Measurements from ENCODE around the gene MYEOV. TPM values are rescaled to one million over a fixed set of nuclear protein-coding genes. Genes with fewer than 3 reads are reported as not detected.

Gene MYEOV
- total RNA-seq, 4 donors from 2014 or later = not detected

DNA sequence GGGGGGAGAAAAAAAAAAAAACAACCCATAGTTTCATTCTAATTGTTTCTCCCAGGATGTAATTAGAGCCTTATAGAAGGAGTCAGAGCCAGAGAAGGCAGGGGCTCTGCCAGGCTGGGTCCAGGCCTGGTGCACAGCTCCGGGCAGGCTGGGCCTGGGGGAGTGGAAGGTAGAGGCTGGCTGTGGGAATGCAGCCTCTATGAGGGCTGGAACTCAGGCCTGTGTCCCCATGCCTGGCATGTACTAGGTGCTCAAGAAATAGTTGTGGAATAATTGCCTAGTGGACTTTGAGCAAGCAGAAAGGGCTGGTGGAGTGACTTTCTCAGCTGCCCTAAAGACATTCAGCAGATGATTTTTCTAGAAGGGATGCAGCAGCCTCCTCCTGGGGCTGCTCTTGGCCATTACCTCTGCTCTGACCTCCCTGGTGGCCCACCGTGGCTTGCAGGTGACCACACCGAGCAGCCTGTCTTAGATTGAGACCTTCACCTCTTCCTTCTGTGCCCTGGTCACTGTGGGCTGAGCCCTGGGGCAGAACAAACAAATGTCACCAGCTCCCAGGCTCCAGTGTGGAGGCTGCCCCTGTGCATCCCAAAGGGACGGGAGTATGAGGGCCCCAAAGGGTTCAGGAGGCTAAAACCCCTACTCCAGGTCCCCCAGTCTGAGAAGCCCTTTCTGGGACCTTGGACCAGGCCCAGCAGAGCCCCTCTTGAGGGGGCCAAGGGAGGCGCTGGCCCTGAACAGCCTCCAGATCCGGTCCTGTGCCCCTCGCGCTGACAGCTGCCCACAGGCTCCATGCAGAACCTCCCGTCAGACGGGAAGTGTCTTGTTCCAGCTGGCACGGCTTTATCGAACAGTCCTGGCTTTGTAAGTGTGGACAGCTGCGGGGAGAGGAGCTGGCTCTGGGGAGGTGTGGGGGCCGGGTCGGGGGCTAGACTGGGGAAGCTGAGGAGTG lies 18.8 kb downstream of the MYEOV start:
- no peak for TF ChIP-seq EP300 (IDR thresholded peaks at IDR 0.05)
- TF ChIP-seq POLR2A (IDR thresholded peaks at IDR 0.05) = no peak
- Histone ChIP-seq H3K4me1 (peaks cover 0 to 15% (median 5%) of the 10 kb centered on the region in 3 donors), H3K27ac (no peak overlapping the region), H3K4me3 (no peak overlapping the region), H3K36me3 (no peaks in the 10 kb centered on the region), H3K9me3 (peaks cover 0 to 10% (median 0%) of the 10 kb centered on the region in 3 donors), H3K27me3 (peaks cover 5% of the 10 kb centered on the region)
- WGBS, 2 donors (ENCODE audit: low coverage in 1 of 2) = 58 to 60% methylated on average over 1 of the region's 15 CpGs
- no peak for ATAC-seq

DNA sequence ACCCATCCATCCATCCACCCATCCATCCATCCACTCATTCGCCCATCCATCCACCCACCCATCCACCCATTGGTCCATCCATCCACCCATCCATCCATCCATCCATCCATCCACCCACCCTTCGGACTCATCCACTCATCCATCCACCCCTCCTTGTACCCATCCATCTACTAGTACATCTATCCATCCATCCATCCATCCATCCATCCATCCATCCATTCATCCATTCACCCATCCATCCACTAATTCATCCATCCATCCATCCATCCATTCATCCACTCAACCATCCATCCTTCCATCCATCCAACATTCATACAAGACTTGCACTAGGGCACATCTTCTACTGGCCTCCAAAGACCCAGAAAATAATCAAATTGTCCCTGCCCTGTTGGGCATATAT lies 20.0 kb downstream of the MYEOV start:
- peaks cover 0 to 10% (median 0%) of the 10 kb centered on the region in 3 donors for H3K9me3 ChIP-seq
- TF ChIP-seq, protein P1, sequence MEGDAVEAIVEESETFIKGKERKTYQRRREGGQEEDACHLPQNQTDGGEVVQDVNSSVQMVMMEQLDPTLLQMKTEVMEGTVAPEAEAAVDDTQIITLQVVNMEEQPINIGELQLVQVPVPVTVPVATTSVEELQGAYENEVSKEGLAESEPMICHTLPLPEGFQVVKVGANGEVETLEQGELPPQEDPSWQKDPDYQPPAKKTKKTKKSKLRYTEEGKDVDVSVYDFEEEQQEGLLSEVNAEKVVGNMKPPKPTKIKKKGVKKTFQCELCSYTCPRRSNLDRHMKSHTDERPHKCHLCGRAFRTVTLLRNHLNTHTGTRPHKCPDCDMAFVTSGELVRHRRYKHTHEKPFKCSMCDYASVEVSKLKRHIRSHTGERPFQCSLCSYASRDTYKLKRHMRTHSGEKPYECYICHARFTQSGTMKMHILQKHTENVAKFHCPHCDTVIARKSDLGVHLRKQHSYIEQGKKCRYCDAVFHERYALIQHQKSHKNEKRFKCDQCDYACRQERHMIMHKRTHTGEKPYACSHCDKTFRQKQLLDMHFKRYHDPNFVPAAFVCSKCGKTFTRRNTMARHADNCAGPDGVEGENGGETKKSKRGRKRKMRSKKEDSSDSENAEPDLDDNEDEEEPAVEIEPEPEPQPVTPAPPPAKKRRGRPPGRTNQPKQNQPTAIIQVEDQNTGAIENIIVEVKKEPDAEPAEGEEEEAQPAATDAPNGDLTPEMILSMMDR (IDR thresholded peaks at IDR 0.05) = no peak
- TF ChIP-seq POLR2AphosphoS5 (IDR thresholded peaks at IDR 0.05) = no peak
- no peak for TF ChIP-seq POLR2A (IDR thresholded peaks at IDR 0.05)
- no peak for TF ChIP-seq EP300 (IDR thresholded peaks at IDR 0.05)
- H3K36me3 ChIP-seq = no peaks in the 10 kb centered on the region
- no peak for ATAC-seq
- WGBS, 2 donors (ENCODE audit: low coverage in 1 of 2) = 63 to 100% methylated on average over 1 of the region's 2 CpGs
- H3K27ac ChIP-seq = no peak overlapping the region
- H3K4me1 ChIP-seq = peaks cover 0 to 15% (median 5%) of the 10 kb centered on the region in 3 donors
- H3K27me3 ChIP-seq = peaks cover 5% of the 10 kb centered on the region
- no peak overlapping the region for H3K4me3 ChIP-seq

DNA sequence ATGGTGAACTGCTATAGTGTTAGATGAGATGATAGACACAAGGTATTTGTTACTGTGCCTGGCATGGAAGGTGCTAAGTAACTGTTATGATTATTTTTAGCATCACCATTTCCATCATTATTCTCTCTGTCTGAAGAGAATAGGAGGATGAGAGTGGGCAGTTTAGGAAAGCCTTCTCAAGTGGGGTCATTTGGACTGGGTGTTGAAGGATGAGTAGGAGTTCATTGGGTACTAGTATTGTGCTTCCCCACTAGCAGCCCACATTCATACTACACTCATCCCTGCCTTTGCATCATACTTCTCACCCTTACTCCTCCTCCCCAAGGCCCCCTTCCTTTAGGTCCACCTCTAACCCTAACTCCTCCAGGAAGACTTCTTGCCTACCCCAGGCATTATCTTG lies 20.6 kb downstream of the MYEOV start:
- Histone ChIP-seq H3K27ac (no peak overlapping the region), H3K4me1 (peaks cover 0 to 15% (median 5%) of the 10 kb centered on the region in 3 donors), H3K9me3 (peaks cover 0 to 10% (median 0%) of the 10 kb centered on the region in 3 donors), H3K36me3 (no peaks in the 10 kb centered on the region), H3K4me3 (no peak overlapping the region), H3K27me3 (peaks cover 5% of the 10 kb centered on the region)
- TF ChIP-seq POLR2A (IDR thresholded peaks at IDR 0.05) (no peak), EP300 (IDR thresholded peaks at IDR 0.05) (no peak), POLR2AphosphoS5 (IDR thresholded peaks at IDR 0.05) (no peak)
- TF ChIP-seq, protein P1 (IDR thresholded peaks at IDR 0.05) = no peak
- ATAC-seq = no peak

DNA sequence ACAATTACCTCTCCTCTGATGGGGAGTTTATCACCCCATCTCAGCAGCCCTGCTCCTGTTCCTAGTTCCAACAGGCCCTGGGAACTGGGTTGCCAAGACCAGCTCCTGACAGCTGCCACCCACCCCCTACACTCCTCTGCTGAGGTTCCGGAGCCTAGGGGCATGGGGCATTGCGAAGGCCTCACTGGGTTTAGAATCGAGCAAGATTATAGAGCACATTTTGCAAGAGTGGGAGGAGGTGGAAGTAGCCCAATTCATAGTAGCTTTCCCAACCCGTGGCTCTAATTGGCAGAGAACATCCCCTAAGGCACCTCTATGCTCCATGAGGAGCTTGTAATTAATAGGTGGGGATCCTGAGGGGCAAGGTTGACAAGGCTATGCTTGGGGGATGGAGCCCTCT lies 23.0 kb downstream of the MYEOV start:
- 48% methylated on average over 3 of the region's 4 CpGs; no CpG with 5 or more reads in 1 of the 2 donors for WGBS, 2 donors (ENCODE audit: low coverage in 1 of 2)
- peaks cover 0 to 10% (median 0%) of the 10 kb centered on the region in 3 donors for H3K9me3 ChIP-seq
- no peaks in the 10 kb centered on the region for H3K36me3 ChIP-seq
- peaks cover 0 to 12% (median 5%) of the 10 kb centered on the region in 3 donors for H3K4me1 ChIP-seq
- H3K27me3 ChIP-seq = peaks cover 5% of the 10 kb centered on the region
- no peak for ATAC-seq
- H3K27ac ChIP-seq = no peak overlapping the region
- H3K4me3 ChIP-seq = no peak overlapping the region
- no peak for TF ChIP-seq POLR2A (IDR thresholded peaks at IDR 0.05)
- no peak for TF ChIP-seq POLR2AphosphoS5 (IDR thresholded peaks at IDR 0.05)
- TF ChIP-seq, protein P1 (IDR thresholded peaks at IDR 0.05) = no peak
- no peak for TF ChIP-seq EP300 (IDR thresholded peaks at IDR 0.05)

DNA sequence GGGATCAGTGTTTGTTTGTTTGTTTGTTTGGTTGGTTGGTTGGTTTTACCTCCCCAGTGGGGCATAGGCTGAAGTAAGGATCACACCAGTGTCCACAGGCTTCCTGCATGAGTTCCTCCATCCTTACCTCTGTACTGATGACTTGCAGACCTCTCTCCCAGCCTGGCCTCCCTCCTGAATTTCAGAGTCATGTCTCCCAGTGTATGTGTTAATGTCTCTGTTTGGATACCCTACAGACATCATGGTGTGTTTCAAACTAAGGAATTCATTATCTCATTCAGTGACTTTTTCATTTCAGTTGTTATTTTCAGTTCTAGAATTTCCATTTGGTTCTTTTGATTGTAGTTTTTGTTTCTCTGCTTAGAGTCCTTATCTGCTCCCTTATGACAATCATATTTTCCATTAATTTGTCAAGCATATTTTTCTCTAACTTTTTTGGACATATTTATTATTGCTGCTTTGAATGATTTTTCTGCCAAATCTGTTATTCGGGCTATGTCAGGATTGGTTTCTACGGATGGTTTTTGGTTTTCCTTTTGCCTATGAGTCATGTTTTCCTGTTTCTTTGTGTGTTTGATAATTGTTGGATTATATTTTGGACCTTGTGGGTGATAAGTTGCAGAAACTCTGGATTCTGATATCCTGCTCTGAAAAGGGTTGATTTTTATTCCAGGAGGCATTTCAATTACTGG lies 23.6 kb downstream of the MYEOV start:
- TF ChIP-seq EP300 (IDR thresholded peaks at IDR 0.05) (no peak), POLR2AphosphoS5 (IDR thresholded peaks at IDR 0.05) (no peak), POLR2A (IDR thresholded peaks at IDR 0.05) (no peak)
- TF ChIP-seq, protein P1 (IDR thresholded peaks at IDR 0.05) = no peak
- Histone ChIP-seq H3K36me3 (no peaks in the 10 kb centered on the region), H3K4me3 (no peak overlapping the region), H3K27ac (no peak overlapping the region), H3K4me1 (peaks cover 0 to 7% (median 3%) of the 10 kb centered on the region in 3 donors), H3K9me3 (peaks cover 0 to 10% (median 0%) of the 10 kb centered on the region in 3 donors), H3K27me3 (peaks cover 5% of the 10 kb centered on the region)
- ATAC-seq = no peak
- WGBS, 2 donors (ENCODE audit: low coverage in 1 of 2) = 17 to 32% methylated on average over 1 to 2 of the region's 2 CpGs
